GM10847 (cell line): ENCODE measurements around the gene AP2A2.

Source experiments
- POLR2A ChIP-seq: IDR thresholded peaks from 2 replicates; pipeline ENCODE4 v1.6.1; 2011; ENCODE audit not compliant: insufficient read length; ENCODE audit errors: extremely low read depth

The AP2A2 gene

DNA sequence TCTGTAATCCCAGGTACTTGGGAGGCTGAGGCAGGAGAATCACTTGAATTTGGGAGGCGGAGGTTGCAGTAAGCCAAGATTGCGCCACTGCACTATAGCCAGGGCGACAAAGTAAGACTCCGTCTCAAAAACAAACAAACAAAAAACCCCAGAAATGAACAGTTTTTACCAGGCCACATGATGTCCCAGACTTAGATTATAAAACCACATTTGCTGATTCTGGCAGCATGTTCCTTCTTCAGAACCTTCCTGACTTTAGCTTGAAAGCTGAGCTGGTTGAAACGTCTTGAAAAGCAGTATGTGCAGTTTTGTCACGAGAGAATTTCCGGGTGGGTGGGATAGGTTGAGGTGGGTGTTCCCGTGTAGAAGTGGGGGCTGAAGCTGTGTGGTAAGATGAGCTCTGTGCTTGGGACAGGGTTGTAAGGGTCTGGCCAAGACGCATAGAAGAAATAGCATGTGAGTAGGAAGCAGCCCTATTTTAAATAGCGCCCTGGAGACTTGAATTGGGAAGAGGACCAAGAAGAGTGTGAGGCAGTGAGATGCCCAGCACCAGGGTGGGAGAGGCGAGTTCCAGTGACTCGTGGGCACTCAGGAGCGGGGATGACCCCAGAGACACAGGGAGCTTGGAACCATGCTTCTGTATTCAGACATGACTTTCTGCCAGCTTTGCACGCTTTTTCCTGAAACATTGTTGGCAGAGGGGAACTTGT, 7.6 kb downstream of the AP2A2 start:
- no peak for TF ChIP-seq POLR2A

- no peak for TF ChIP-seq POLR2A
Measured at GRCh38 chr11:933936-934335, 8.3 kb downstream of the AP2A2 start.

DNA sequence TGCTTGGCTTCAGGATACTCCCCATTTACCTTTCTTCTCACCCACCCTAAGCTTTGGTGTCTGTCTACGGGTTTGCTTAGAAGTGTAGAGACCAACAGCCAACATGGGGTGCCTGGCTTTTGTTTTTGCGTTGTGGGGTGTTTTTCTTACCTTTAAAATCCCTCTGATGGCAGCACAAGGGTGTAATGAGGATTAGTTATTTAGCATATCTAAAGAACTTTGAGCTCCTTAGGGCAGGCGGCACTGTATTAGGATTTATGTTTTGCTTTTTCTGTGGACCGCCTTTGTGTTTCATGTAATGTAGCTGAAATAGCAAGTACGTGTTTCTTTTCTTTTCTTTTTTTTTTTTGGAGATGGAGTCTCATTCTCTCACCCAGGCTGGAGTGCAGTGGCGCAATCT, 8.9 kb downstream of the AP2A2 start:
- TF ChIP-seq POLR2A: no peak

GRCh38 chr11:936199-936598, 10.5 kb downstream of the AP2A2 start:
- no peak for TF ChIP-seq POLR2A

DNA sequence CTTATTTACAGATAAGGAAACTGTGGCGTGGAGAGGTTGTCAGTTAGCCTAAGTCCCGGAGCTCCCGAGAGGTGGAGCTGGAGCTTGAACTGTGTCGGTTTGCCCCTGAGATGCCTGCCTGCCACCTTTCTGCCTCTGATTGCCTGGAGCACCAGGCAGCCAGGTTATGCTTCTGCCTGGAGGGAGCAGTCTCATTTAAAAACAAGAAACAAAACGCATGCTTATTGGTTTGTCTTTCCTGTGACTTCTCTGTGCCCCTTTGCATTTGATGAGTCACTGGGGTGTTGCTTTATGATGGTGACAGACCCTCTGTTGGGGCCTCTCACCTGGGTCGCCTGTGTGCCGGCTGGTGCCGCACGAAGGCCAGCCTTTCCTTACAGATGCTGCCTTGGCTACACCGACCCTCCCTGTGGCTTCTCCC, 12.2 kb downstream of the AP2A2 start:
- no peak for TF ChIP-seq POLR2A

- TF ChIP-seq POLR2A: no peak
Measured at GRCh38 chr11:940496-941135, 14.9 kb downstream of the AP2A2 start.

GRCh38 chr11:942823-943222, 17.2 kb downstream of the AP2A2 start:
- no peak for TF ChIP-seq POLR2A

DNA sequence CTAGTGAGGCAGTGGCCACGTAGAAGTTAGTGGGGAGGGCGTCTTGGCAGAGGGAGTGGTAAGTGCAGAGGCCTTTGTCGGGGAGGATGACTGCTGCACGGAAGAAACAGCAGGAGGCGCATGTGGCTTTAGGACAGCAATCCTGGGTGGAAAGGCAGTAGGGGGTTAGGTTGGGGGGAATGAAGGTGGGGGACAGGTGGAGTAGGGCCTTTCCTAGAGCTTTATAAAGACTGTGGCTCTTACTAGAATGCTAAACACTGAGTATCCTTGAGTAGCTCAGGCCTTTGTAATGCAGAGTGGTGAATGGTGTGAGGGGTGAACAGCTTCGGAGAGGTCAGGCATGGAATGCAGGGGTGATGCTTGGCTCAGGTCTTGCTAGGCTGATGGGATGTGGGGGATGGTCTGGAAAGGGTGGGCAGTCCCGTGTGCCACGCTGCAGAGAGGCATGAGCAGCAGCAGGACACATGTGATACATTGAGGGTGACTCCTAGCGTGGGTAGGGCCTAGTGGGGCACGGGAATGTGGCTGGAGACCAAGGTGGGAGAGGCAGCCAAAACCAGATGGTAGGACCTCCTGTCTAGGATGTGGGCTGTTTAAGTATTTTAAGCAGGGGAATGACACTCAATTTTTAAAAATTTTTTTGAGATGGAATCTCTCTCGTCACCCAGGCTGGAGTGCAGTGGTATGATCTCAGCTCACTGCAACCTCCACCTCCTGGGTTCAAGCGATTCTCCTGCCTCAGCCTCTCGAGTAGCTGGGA, 19.2 kb downstream of the AP2A2 start:
- TF ChIP-seq POLR2A: no peak

GRCh38 chr11:945986-946385, 20.3 kb downstream of the AP2A2 start:
- TF ChIP-seq POLR2A: no peak

GRCh38 chr11:947744-948143, 22.1 kb downstream of the AP2A2 start:
- TF ChIP-seq POLR2A: no peak

GRCh38 chr11:951507-951906, 25.8 kb downstream of the AP2A2 start:
- TF ChIP-seq POLR2A: no peak

- no peak for TF ChIP-seq POLR2A
Measured at GRCh38 chr11:952406-953385, 27.0 kb downstream of the AP2A2 start.

GRCh38 chr11:953512-953911, 27.8 kb downstream of the AP2A2 start:
- TF ChIP-seq POLR2A: no peak

DNA sequence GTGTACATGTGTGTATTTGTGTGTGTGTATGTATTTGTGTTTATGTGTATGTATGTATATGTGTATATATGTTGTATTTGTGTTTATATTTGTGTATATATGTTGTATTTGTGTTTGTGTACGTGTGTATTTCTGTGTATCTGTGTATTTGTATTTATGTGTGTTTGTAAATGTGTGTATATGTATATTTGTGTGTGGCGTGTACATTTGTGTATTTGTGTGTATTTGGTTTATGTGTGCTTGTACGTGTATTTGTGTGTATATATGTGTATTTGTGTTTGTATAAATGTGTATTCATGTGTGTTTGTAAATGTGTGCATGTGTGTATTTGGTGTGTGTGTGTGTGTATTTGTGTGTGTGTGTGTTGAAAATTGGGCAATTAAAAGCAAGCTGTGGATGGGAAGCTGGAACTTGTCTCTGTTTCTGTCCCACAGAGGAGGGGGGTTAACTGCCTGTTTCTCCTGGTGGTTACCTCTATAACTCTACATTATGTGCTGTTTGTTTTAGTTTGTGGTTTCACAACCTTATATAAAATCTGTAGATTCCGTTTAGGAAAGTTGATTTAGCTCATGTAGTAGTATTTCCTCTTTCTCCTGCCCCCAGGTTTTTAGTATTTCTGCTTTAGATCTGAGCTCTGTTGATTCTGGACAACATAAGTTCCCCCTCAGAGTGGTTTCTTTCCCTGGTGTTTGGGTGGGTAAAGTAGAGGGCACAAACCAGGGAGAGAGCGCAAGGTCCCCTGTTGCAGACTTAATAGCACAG, 28.9 kb downstream of the AP2A2 start:
- no peak for TF ChIP-seq POLR2A
